OCI-M1 (cell line): ENCODE data around the gene KRT1.

Experiments
- DNase-seq: peaks from one replicate; lab custom pipeline; 2025; lab: John Stamatoyannopoulos, UW

Gene KRT1

GRCh38 chr12:52660934-52661499, 19.2 kb downstream of the KRT1 start:
- peak; percentile 73 for DNase-seq

- DNase-seq, result no peak
These were observed 20.3 kb downstream of the KRT1 start for GRCh38 chr12:52659951-52660350.

- DNase-seq, result no peak
These were observed 20.8 kb downstream of the KRT1 start for GRCh38 chr12:52659395-52659794.

- DNase-seq, result no peak
These were observed 22.0 kb downstream of the KRT1 start for GRCh38 chr12:52658196-52658595.

- no peak for DNase-seq
These were observed 22.8 kb downstream of the KRT1 start for GRCh38 chr12:52657250-52657902.

- no peak for DNase-seq
These were observed 23.6 kb downstream of the KRT1 start for GRCh38 chr12:52656616-52657015.

GRCh38 chr12:52655720-52656124, 24.5 kb downstream of the KRT1 start:
- DNase-seq, result no peak

- DNase-seq, result no peak
These were observed 25.0 kb downstream of the KRT1 start for GRCh38 chr12:52655251-52655650.

- no peak for DNase-seq
These were observed 28.4 kb downstream of the KRT1 start, which contains the start of gene KRT2 for GRCh38 chr12:52651726-52652261. TSS of gene KRT2 (minus strand) at chr12:52652211. CDS start at chr12:52652142, 69 bp downstream.

- no peak for DNase-seq
These were observed 29.6 kb downstream of the KRT1 start for GRCh38 chr12:52650520-52651081.

- no peak for DNase-seq
These were observed 31.1 kb downstream of the KRT1 start for GRCh38 chr12:52649066-52649465.

GRCh38 chr12:52648012-52648550, 32.1 kb downstream of the KRT1 start:
- no peak for DNase-seq

GRCh38 chr12:52647601-52648000, 32.6 kb downstream of the KRT1 start:
- no peak for DNase-seq

- no peak for DNase-seq
These were observed 33.6 kb downstream of the KRT1 start for GRCh38 chr12:52646613-52647012.

- peak; percentile 80 for DNase-seq
These were observed 34.2 kb downstream of the KRT1 start for GRCh38 chr12:52645982-52646381.

GRCh38 chr12:52645120-52645761, 35.0 kb downstream of the KRT1 start:
- peak; percentile 28 for DNase-seq

- DNase-seq, result no peak
These were observed 36.2 kb downstream of the KRT1 start for GRCh38 chr12:52644078-52644415.

- DNase-seq, result no peak
These were observed 36.8 kb downstream of the KRT1 start for GRCh38 chr12:52643233-52644077.

GRCh38 chr12:52641468-52641867, 38.7 kb downstream of the KRT1 start:
- no peak for DNase-seq

GRCh38 chr12:52637299-52637698, 42.9 kb downstream of the KRT1 start:
- DNase-seq, result no peak

GRCh38 chr12:52636592-52637258, 43.5 kb downstream of the KRT1 start:
- DNase-seq, result peak; percentile 81
